ENCODE data around the gene RXFP4. TPM values are rescaled to one million over a fixed set of nuclear protein-coding genes. Genes with fewer than 3 reads are reported as not detected.
A peak's percentile ranks its signal among the peaks of the same experiment; 100 is the strongest.

The RXFP4 gene
- total and polyA plus RNA-seq, 2 of the 13 experiments (the other 11 are each of a cell fraction or from before 2014, with no cell fraction given): 0.38 to 1.4 TPM

GRCh38 chr1:155975375-155976061, 34.1 kb downstream of the RXFP4 start:
- H3K9ac ChIP-seq (ENCODE audit: insufficient read depth, low read depth, low read length): peak overlapping the region; percentile 83; the same call in 1 of the 2 replicates
- POLR2A ChIA-PET: interaction anchor here (1.0 to 13.5 kb wide), 6 partner anchors 8 to 155 kb away, joined by 3 to 390 read pairs (median 18); partner anchors contain the start of genes KHDC4 and RXFP4
- in situ Hi-C loops (cut with HindIII; ENCODE audit: extremely low pct_ligation_motif_present, low pct_unique_long_range_greater_than_20kb) (no loop called here), intact Hi-C loops (cut with micrococcal nuclease; ENCODE audit: unreplicated experiment) (loop anchor here (5.0 kb wide), 1 partner anchor 33 kb away; the partner anchor contains the start of gene RXFP4)
- H3K27ac ChIP-seq (ENCODE audit: extremely low read length, insufficient read depth, low read length): no peak overlapping the region
- TF ChIP-seq ZNF646 (CRISPR knock-in tag; IDR thresholded peaks at IDR 0.05) (0 out of 2 replicates have a peak, but pooled peaks have one; percentile 26), HES4 (CRISPR knock-in tag; IDR thresholded peaks at IDR 0.05; ENCODE audit: borderline replicate concordance) (0 out of 2 replicates have a peak, but pooled peaks have one; percentile 17), PATZ1 (CRISPR knock-in tag; IDR thresholded peaks at IDR 0.05) (no peak), JUNB (CRISPR knock-in tag; IDR thresholded peaks at IDR 0.05; ENCODE audit: borderline replicate concordance) (0 out of 2 replicates have a peak, but pooled peaks have one; percentile 26)
- H3K79me2 ChIP-seq (ENCODE audit: insufficient read depth, low read length): peaks cover 59% of the 10 kb centered on the region
- WGBS (ENCODE audit: low lambda C conversion rate): 56% methylated on average over 4 of the region's 4 CpGs
- CTCF ChIA-PET (ENCODE audit: low intra/inter-chr PET ratio, low total read pairs): no interaction called here
- no peaks in the 10 kb centered on the region for H3K9me3 ChIP-seq (ENCODE audit: low read length)
- H2AFZ ChIP-seq (ENCODE audit: low read length): no peak overlapping the region
- no TSS peak for BruUV-seq (replicated peaks)
- H3K4me2 ChIP-seq (ENCODE audit: low read depth, low read length): peak overlapping the region; percentile 92
- no peak for ATAC-seq
- 0 out of 2 replicates have a peak, but pooled peaks cover 2% of the 10 kb centered on the region for H4K20me1 ChIP-seq (ENCODE audit: insufficient read depth, low read length)
- peaks cover 0 to 3% of the 10 kb centered on the region in 2 experiments; a peak in 2 of 5 replicates for H3K36me3 ChIP-seq (replicated peaks in 1 of 2; ENCODE audit: control insufficient read depth in 1 of 2, insufficient read depth in 2 of 2, low read length in 2 of 2)
- peak overlapping the region; percentile 85 to 92 (median 90); a peak in 5 of 6 replicates for H3K4me3 ChIP-seq (replicated peaks in 1 of 3; ENCODE audit: insufficient read depth in 1 of 3, low read depth in 2 of 3, low read length in 3 of 3)
- no peak for DNase-seq (ENCODE audit: low spot score)
- FAIRE-seq: no peak
- H3K4me1 ChIP-seq (ENCODE audit: insufficient read depth, low read length): peaks cover 83% of the 10 kb centered on the region
- no peaks in the 10 kb centered on the region; a peak in 1 of 5 replicates for H3K27me3 ChIP-seq (ENCODE audit: control insufficient read depth in 1 of 2, insufficient read depth in 2 of 2, low read length in 2 of 2)

All from HepG2 (cell line).